ENCODE results near the gene FCHO2.

DNA sequence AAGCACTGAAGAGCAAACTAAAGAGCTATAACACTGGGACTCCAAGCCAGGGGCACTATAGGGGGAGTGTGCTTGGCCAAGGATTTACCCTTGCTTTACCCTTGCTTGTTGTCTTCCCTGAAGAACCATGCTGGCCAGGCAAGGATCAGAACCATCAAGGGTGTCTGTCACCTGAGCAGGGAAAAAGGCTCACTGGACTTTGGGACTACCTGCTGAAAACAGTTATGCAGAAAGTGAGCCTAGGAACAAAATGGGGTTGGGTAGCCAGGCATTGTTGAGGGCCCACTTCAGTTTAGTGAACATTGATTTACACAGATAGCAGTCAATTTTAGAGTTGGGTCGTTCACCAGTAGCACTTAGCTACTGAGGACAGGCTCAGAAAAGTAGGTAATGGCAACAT, 156.5 kb downstream of the FCHO2 start:
- TF ChIP-seq, protein P1, sequence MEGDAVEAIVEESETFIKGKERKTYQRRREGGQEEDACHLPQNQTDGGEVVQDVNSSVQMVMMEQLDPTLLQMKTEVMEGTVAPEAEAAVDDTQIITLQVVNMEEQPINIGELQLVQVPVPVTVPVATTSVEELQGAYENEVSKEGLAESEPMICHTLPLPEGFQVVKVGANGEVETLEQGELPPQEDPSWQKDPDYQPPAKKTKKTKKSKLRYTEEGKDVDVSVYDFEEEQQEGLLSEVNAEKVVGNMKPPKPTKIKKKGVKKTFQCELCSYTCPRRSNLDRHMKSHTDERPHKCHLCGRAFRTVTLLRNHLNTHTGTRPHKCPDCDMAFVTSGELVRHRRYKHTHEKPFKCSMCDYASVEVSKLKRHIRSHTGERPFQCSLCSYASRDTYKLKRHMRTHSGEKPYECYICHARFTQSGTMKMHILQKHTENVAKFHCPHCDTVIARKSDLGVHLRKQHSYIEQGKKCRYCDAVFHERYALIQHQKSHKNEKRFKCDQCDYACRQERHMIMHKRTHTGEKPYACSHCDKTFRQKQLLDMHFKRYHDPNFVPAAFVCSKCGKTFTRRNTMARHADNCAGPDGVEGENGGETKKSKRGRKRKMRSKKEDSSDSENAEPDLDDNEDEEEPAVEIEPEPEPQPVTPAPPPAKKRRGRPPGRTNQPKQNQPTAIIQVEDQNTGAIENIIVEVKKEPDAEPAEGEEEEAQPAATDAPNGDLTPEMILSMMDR (IDR thresholded peaks at IDR 0.05), result no peak
- TF ChIP-seq POLR2AphosphoS5 (IDR thresholded peaks at IDR 0.05; ENCODE audit: low read depth, low read length), result no peak
- TF ChIP-seq, protein P2, sequence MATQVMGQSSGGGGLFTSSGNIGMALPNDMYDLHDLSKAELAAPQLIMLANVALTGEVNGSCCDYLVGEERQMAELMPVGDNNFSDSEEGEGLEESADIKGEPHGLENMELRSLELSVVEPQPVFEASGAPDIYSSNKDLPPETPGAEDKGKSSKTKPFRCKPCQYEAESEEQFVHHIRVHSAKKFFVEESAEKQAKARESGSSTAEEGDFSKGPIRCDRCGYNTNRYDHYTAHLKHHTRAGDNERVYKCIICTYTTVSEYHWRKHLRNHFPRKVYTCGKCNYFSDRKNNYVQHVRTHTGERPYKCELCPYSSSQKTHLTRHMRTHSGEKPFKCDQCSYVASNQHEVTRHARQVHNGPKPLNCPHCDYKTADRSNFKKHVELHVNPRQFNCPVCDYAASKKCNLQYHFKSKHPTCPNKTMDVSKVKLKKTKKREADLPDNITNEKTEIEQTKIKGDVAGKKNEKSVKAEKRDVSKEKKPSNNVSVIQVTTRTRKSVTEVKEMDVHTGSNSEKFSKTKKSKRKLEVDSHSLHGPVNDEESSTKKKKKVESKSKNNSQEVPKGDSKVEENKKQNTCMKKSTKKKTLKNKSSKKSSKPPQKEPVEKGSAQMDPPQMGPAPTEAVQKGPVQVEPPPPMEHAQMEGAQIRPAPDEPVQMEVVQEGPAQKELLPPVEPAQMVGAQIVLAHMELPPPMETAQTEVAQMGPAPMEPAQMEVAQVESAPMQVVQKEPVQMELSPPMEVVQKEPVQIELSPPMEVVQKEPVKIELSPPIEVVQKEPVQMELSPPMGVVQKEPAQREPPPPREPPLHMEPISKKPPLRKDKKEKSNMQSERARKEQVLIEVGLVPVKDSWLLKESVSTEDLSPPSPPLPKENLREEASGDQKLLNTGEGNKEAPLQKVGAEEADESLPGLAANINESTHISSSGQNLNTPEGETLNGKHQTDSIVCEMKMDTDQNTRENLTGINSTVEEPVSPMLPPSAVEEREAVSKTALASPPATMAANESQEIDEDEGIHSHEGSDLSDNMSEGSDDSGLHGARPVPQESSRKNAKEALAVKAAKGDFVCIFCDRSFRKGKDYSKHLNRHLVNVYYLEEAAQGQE (IDR thresholded peaks at IDR 0.05; ENCODE audit: insufficient read depth in 1 of 2, low read depth in 2 of 2, low read length in 1 of 2), result no peak
- TF ChIP-seq TCF7L2 (IDR thresholded peaks at IDR 0.05; ENCODE audit: low read depth, low read length), result no peak
- TF ChIP-seq SIN3A (IDR thresholded peaks at IDR 0.05; ENCODE audit: borderline replicate concordance, insufficient read depth, low read depth, low read length), result no peak

All from Panc1 (cell line).